Gastroesophageal sphincter (tissue), 3 donors: Measurements from ENCODE around the gene ARHGAP19.

ENCODE experiments used
- EP300 ChIP-seq: sonication (generic); formaldehyde crosslinking; IDR thresholded peaks from one replicate; pipeline ENCODE4 v1.6.1; 2017; ENCODE audit warnings: antibody characterized with exemption, mild to moderate bottlenecking
- POLR2A ChIP-seq, 2 donors: fragments of 450-650 bp; IDR thresholded peaks; one replicate each; pipeline ENCODE4 v1.6.1; 2017; ENCODE audit warnings: antibody characterized with exemption in 2 of 2, mild to moderate bottlenecking in 2 of 2, moderate library complexity in 1 of 2
- TF ChIP-seq, protein P1 (sequence below), 4 experiments: fragments of 200-600 bp in 2 of 4; fragments of 450-650 bp in 2 of 4; sonication (generic) in 1 of 4; IDR thresholded peaks; one replicate each; pipeline ENCODE4 v1.5.1; 2017 to 2019; ENCODE audit warnings: antibody characterized with exemption in 4 of 4, mild to moderate bottlenecking in 2 of 4, moderate library complexity in 2 of 4

DNA sequence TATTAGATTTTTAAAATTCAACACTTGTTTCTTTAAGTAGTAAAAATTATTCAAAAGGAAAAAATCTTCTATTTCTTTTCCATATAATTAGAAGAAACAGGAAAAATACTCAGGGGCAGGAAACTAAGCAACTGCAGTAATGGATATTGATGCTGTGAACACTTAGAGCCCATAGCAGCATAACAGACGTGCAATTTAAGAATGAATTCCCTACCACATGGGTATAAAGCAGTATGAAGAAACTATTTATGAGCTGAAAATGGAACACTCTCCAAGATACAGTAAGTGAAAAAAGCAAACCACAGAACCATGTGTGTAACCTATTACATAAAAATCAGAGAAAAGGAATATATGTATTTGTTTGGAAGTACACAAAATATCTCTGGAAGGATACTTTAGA is 30.8 kb downstream of the ARHGAP19 start:
- TF ChIP-seq EP300 (no peak), POLR2A (IDR thresholded peaks at IDR 0.05) (no peak)
- TF ChIP-seq, protein P1, sequence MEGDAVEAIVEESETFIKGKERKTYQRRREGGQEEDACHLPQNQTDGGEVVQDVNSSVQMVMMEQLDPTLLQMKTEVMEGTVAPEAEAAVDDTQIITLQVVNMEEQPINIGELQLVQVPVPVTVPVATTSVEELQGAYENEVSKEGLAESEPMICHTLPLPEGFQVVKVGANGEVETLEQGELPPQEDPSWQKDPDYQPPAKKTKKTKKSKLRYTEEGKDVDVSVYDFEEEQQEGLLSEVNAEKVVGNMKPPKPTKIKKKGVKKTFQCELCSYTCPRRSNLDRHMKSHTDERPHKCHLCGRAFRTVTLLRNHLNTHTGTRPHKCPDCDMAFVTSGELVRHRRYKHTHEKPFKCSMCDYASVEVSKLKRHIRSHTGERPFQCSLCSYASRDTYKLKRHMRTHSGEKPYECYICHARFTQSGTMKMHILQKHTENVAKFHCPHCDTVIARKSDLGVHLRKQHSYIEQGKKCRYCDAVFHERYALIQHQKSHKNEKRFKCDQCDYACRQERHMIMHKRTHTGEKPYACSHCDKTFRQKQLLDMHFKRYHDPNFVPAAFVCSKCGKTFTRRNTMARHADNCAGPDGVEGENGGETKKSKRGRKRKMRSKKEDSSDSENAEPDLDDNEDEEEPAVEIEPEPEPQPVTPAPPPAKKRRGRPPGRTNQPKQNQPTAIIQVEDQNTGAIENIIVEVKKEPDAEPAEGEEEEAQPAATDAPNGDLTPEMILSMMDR (IDR thresholded peaks at IDR 0.05), result no peak
